Activated B cell treated with CpG ODN at 0.5 μM for 24 hours (primary cell): ENCODE results near the gene RABAC1. TPM values are rescaled to one million over a fixed set of nuclear protein-coding genes. Genes with fewer than 3 reads are reported as not detected.

Experiments used
- ATAC-seq: fragments of 200-7000 bp; cut with Tn5 transposase; one replicate; pipeline ENCODE4 v1.10.0; 2021; ENCODE audit warnings: low read depth, mild to moderate bottlenecking, moderate library complexity
- CTCF ChIA-PET: fragments of 350-600 bp; sonication (Branson Sonifier 250); formaldehyde crosslinking; loops from one replicate; lab custom pipeline; 2021; ENCODE audit warnings: antibody characterized with exemption; lab: Charles Lee
- POLR2A ChIA-PET: fragments of 350-600 bp; sonication (Branson Sonifier 250); formaldehyde crosslinking; loops from one replicate; lab custom pipeline; 2021; ENCODE audit warnings: antibody characterized with exemption; lab: Charles Lee
- DNase-seq: peaks from one replicate; pipeline ENCODE4 v3.0.0; 2022
- H3K27ac Mint-ChIP-seq: one replicate; pipeline ENCODE4 v1.8.0; 2020; ENCODE audit warnings: mixed read lengths
- H3K27me3 Mint-ChIP-seq: one replicate; pipeline ENCODE4 v1.8.0; 2021; ENCODE audit warnings: mixed read lengths
- H3K36me3 Mint-ChIP-seq: one replicate; pipeline ENCODE4 v1.8.0; 2021; ENCODE audit warnings: low read depth, mixed read lengths
- H3K4me1 Mint-ChIP-seq: one replicate; pipeline ENCODE4 v1.8.0; 2021; ENCODE audit warnings: mixed read lengths
- H3K4me3 Mint-ChIP-seq: one replicate; pipeline ENCODE4 v1.8.0; 2020; ENCODE audit warnings: mild to moderate bottlenecking, mixed read lengths
- H3K9me3 Mint-ChIP-seq: one replicate; pipeline ENCODE4 v1.8.0; 2020; ENCODE audit warnings: mixed read lengths
- CTCF ChIP-seq: fragments of 200-600 bp; IDR thresholded peaks from one replicate; pipeline ENCODE4 v1.8.0; 2022; ENCODE audit warnings: antibody characterized with exemption, mild to moderate bottlenecking
- intact Hi-C: fragments of 100-400 bp; cut with micrococcal nuclease; formaldehyde crosslinking; loops from one replicate; pipeline ENCODE4 v1.15.1; 2024
- total RNA-seq: library from RNA; stranded (reverse); gene quantifications from 2 replicates; pipeline ENCODE4 v1.2.3, GENCODE V29; 2022

The RABAC1 gene
- total RNA-seq, 1 donor from 2014 or later, result 102 TPM

- TF ChIP-seq CTCF, result no peak
- Mint-ChIP-seq H3K36me3 (peaks cover 54% of the 10 kb centered on the region), H3K4me3 (no peak overlapping the region), H3K27me3 (peaks cover 5% of the 10 kb centered on the region), H3K27ac (no peak overlapping the region), H3K4me1 (peaks cover 25% of the 10 kb centered on the region), H3K9me3 (no peaks in the 10 kb centered on the region)
- DNase-seq (no peak), ATAC-seq (no peak)
- ChIA-PET CTCF (no interaction called here), POLR2A (interaction anchor here (0.7 to 1.5 kb wide), 2 partner anchors 17 to 30 kb away, joined by 3 to 4 read pairs; partner anchors contain the start of gene CD79A)
- intact Hi-C loops, result no loop called here
Measured at GRCh38 chr19:41906916-41907680, 52.0 kb downstream of the RABAC1 start.

Other genes with a start within 250 kb of the RABAC1 start
- not detected in 2 replicates for gene CEACAM6, start 203.8 kb downstream of the RABAC1 start, total RNA-seq
- not detected in 2 replicates for gene CEACAM3, start 162.7 kb downstream of the RABAC1 start, total RNA-seq
- gene LYPD4, start 114.6 kb downstream of the RABAC1 start, total RNA-seq, result not detected in 2 replicates
- not detected in 2 replicates for gene DMRTC2, start 114.3 kb downstream of the RABAC1 start, total RNA-seq
- 4,196 and 4,853 TPM in 2 replicates for gene RPS19, start 99.1 kb downstream of the RABAC1 start, total RNA-seq
- 889 and 943 TPM in 2 replicates for gene CD79A, start 82.0 kb downstream of the RABAC1 start, total RNA-seq
- 351 and 418 TPM in 2 replicates for gene ARHGEF1, start 76.1 kb downstream of the RABAC1 start, total RNA-seq
- gene ERFL, start 30.9 kb downstream of the RABAC1 start, total RNA-seq, result 0.64 and 1.1 TPM in 2 replicates
- 1.4 and 1.8 TPM in 2 replicates for gene ATP1A3, start 34.9 kb upstream of the RABAC1 start, total RNA-seq
- 0.09 and 0.15 TPM in 2 replicates for gene GRIK5, start 110.9 kb upstream of the RABAC1 start, total RNA-seq
- gene ZNF574, start 116.8 kb upstream of the RABAC1 start, total RNA-seq, result 27.7 and 29.6 TPM in 2 replicates
- 508 and 577 TPM in 2 replicates for gene POU2F2, start 173.1 kb upstream of the RABAC1 start, total RNA-seq